CD4-positive, CD25-positive, alpha-beta regulatory T cell (primary cell): ENCODE results near the gene FGD3. TPM values are rescaled to one million over a fixed set of nuclear protein-coding genes. Genes with fewer than 3 reads are reported as not detected.

ENCODE experiments used
- ATAC-seq, 2 donors: fragments of 150-1000 bp; cut with Tn5 transposase; one replicate each; pipeline ENCODE4 v1.10.0; 2021; ENCODE audit warnings: low read depth in 2 of 2, moderate number of reproducible peaks in 2 of 2, moderate library complexity in 1 of 2
- DNase-seq, 3 donors: peaks; one replicate each; pipeline versions ENCODE4 v3.0.0 to v3.0.0-alpha.2; 2012 to 2022; ENCODE audit warnings: mixed read lengths in 1 of 3
- H3K27ac ChIP-seq: one replicate; pipeline ENCODE4 v1.7.0; 2013; ENCODE audit warnings: mild to moderate bottlenecking, low read length; ENCODE audit not compliant: insufficient read depth, poor library complexity, severe bottlenecking
- H3K27me3 ChIP-seq: one replicate; pipeline ENCODE4 v1.7.0; 2013; ENCODE audit warnings: low read length; ENCODE audit not compliant: control insufficient read depth, insufficient read depth
- H3K36me3 ChIP-seq: one replicate; pipeline ENCODE4 v1.7.0; 2013; ENCODE audit warnings: mild to moderate bottlenecking, low read length, moderate library complexity; ENCODE audit not compliant: control insufficient read depth, insufficient read depth
- H3K4me1 ChIP-seq: 2 replicates; pipeline ENCODE4 v1.7.0; 2013; ENCODE audit warnings: mild to moderate bottlenecking, low read length; ENCODE audit not compliant: insufficient read depth, control insufficient read depth, poor library complexity, severe bottlenecking
- H3K4me3 ChIP-seq: one replicate; pipeline ENCODE4 v1.7.0; 2013; ENCODE audit warnings: low read depth, mild to moderate bottlenecking, low read length, moderate library complexity
- H3K9me3 ChIP-seq, 2 experiments: 1 replicate in 1 of 2; 2 replicates in 1 of 2; pipeline ENCODE4 v1.7.0; 2013; ENCODE audit warnings: low read length in 2 of 2, mild to moderate bottlenecking in 1 of 2, moderate library complexity in 1 of 2; ENCODE audit not compliant: control insufficient read depth in 2 of 2
- H3K27ac Mint-ChIP-seq, 3 donors: one replicate each; pipeline ENCODE4 v1.8.0; 2020 to 2022; ENCODE audit warnings: mild to moderate bottlenecking in 3 of 3, mixed read lengths in 3 of 3, moderate library complexity in 2 of 3
- H3K27me3 Mint-ChIP-seq: one replicate; pipeline ENCODE4 v1.8.0; 2022; ENCODE audit warnings: mild to moderate bottlenecking, mixed read lengths
- H3K36me3 Mint-ChIP-seq: one replicate; pipeline ENCODE4 v1.8.0; 2020; ENCODE audit warnings: mixed read lengths
- H3K4me1 Mint-ChIP-seq, 4 donors: one replicate each; pipeline ENCODE4 v1.8.0; 2020 to 2022; ENCODE audit warnings: mixed read lengths in 4 of 4, mild to moderate bottlenecking in 1 of 4
- H3K4me3 Mint-ChIP-seq, 4 donors: one replicate each; pipeline ENCODE4 v1.8.0; 2020 to 2022; ENCODE audit warnings: mild to moderate bottlenecking in 4 of 4, mixed read lengths in 4 of 4, moderate library complexity in 3 of 4
- H3K9me3 Mint-ChIP-seq, 7 donors: one replicate each; pipeline ENCODE4 v1.8.0; 2020 to 2022; ENCODE audit warnings: mixed read lengths in 7 of 7, mild to moderate bottlenecking in 3 of 7, moderate library complexity in 2 of 7
- polyA plus RNA-seq, 4 donors: library from polyadenylated mRNA; unstranded; fragments of 300-500 nt; fragmentation: Illumina TruSeq; gene quantifications; one replicate each; pipeline ENCODE4 v1.2.3, GENCODE V29; 2021
- total RNA-seq: library from RNA; stranded (reverse); gene quantifications from one replicate; pipeline ENCODE4 v1.2.3, GENCODE V29; 2022

The FGD3 gene
- total and polyA plus RNA-seq, 5 donors from 2014 or later = 71.6 to 188 (median 98.1) TPM

- peak overlapping the region; percentile 83 for H3K27ac ChIP-seq
- peak overlapping the region; percentile 34 to 80 (median 71) for H3K4me3 Mint-ChIP-seq
Observed at GRCh38 chr9:93003552-93004407, 56.5 kb downstream of the FGD3 start.

GRCh38 chr9:93004561-93004960, 57.2 kb downstream of the FGD3 start:
- Histone ChIP-seq H3K36me3 (peaks cover 72% of the 10 kb centered on the region), H3K4me3 (no peak overlapping the region), H3K27ac (peak overlapping the region; percentile 83), H3K27me3 (no peaks in the 10 kb centered on the region), H3K4me1 (peaks cover 48% of the 10 kb centered on the region), H3K9me3 (no peaks in the 10 kb centered on the region)
- H3K27me3 Mint-ChIP-seq = no peaks in the 10 kb centered on the region
- ATAC-seq (no peak), DNase-seq (no peak)
- H3K9me3 Mint-ChIP-seq = peaks cover 0 to 4% (median 4%) of the 10 kb centered on the region in 7 donors
- H3K27ac Mint-ChIP-seq = peak overlapping the region; percentile 85 to 94 (median 94)
- peak overlapping the region in 3 of 4 donors; percentile 9 to 81 (median 15) for H3K4me3 Mint-ChIP-seq
- H3K36me3 Mint-ChIP-seq = peaks cover 43% of the 10 kb centered on the region
- peaks cover 28 to 66% (median 43%) of the 10 kb centered on the region in 4 donors for H3K4me1 Mint-ChIP-seq

More at GRCh38 chr9:93003552-93004407, 56.5 kb downstream of the FGD3 start:
- no peaks in the 10 kb centered on the region for H3K27me3 ChIP-seq
- Mint-ChIP-seq H3K36me3 (peaks cover 39% of the 10 kb centered on the region), H3K9me3 (peaks cover 0 to 4% (median 4%) of the 10 kb centered on the region in 7 donors), H3K27ac (peak overlapping the region; percentile 86 to 94 (median 94)), H3K4me1 (peaks cover 28 to 66% (median 45%) of the 10 kb centered on the region in 4 donors), H3K27me3 (no peaks in the 10 kb centered on the region)
- H3K4me3 ChIP-seq = peak overlapping the region; percentile 38
- ATAC-seq (peak; percentile 73 to 76), DNase-seq (peak; percentile 48 to 78 (median 73))
- H3K4me1 ChIP-seq = peaks cover 48% of the 10 kb centered on the region
- H3K9me3 ChIP-seq = no peaks in the 10 kb centered on the region
- peaks cover 66% of the 10 kb centered on the region for H3K36me3 ChIP-seq

- peak overlapping the region; percentile 15 to 94 (median 87) for H3K27ac Mint-ChIP-seq
- no peaks in the 10 kb centered on the region for H3K27me3 Mint-ChIP-seq
- H3K4me1 ChIP-seq = peaks cover 40% of the 10 kb centered on the region
- peaks cover 20 to 58% (median 34%) of the 10 kb centered on the region in 4 donors for H3K4me1 Mint-ChIP-seq
- H3K36me3 Mint-ChIP-seq = peaks cover 34% of the 10 kb centered on the region
- no peak overlapping the region for H3K4me3 Mint-ChIP-seq
- H3K27ac ChIP-seq = peak overlapping the region; percentile 37
- no peaks in the 10 kb centered on the region for H3K27me3 ChIP-seq
- H3K9me3 ChIP-seq = no peaks in the 10 kb centered on the region
- H3K4me3 ChIP-seq = no peak overlapping the region
- H3K36me3 ChIP-seq = peaks cover 79% of the 10 kb centered on the region
- peaks cover 0 to 3% (median 2%) of the 10 kb centered on the region in 7 donors for H3K9me3 Mint-ChIP-seq
- DNase-seq (no peak), ATAC-seq (no peak)
Observed at GRCh38 chr9:93005876-93006275, 58.6 kb downstream of the FGD3 start.

GRCh38 chr9:93007529-93008058, 60.3 kb downstream of the FGD3 start:
- Mint-ChIP-seq H3K4me1 (peaks cover 8 to 41% (median 20%) of the 10 kb centered on the region in 4 donors), H3K27me3 (no peaks in the 10 kb centered on the region), H3K4me3 (no peak overlapping the region), H3K27ac (peak overlapping the region in 1 of 3 donors; percentile 76), H3K9me3 (no peaks in the 10 kb centered on the region), H3K36me3 (peaks cover 30% of the 10 kb centered on the region)
- ATAC-seq (no peak), DNase-seq (no peak)
- no peaks in the 10 kb centered on the region for H3K9me3 ChIP-seq
- no peaks in the 10 kb centered on the region for H3K27me3 ChIP-seq
- no peak overlapping the region for H3K4me3 ChIP-seq
- peaks cover 83% of the 10 kb centered on the region for H3K36me3 ChIP-seq
- no peak overlapping the region for H3K27ac ChIP-seq
- H3K4me1 ChIP-seq = peaks cover 23% of the 10 kb centered on the region

- H3K4me3 ChIP-seq = no peak overlapping the region
- H3K27me3 ChIP-seq = no peaks in the 10 kb centered on the region
- no peak for ATAC-seq
- no peak for DNase-seq
- no peaks in the 10 kb centered on the region for H3K27me3 Mint-ChIP-seq
- H3K4me3 Mint-ChIP-seq = no peak overlapping the region
- H3K36me3 Mint-ChIP-seq = peaks cover 34% of the 10 kb centered on the region
- H3K9me3 Mint-ChIP-seq = no peaks in the 10 kb centered on the region
- peaks cover 15% of the 10 kb centered on the region for H3K4me1 ChIP-seq
- H3K9me3 ChIP-seq = no peaks in the 10 kb centered on the region
- H3K36me3 ChIP-seq = peaks cover 83% of the 10 kb centered on the region
- H3K27ac Mint-ChIP-seq = peak overlapping the region in 2 of 3 donors; percentile 20 to 47
- H3K4me1 Mint-ChIP-seq = peaks cover 7 to 37% (median 16%) of the 10 kb centered on the region in 4 donors
- H3K27ac ChIP-seq = no peak overlapping the region
Observed at GRCh38 chr9:93008457-93008856, 61.1 kb downstream of the FGD3 start.

GRCh38 chr9:93009337-93010015, 62.2 kb downstream of the FGD3 start:
- H3K36me3 Mint-ChIP-seq = peaks cover 32% of the 10 kb centered on the region
- H3K4me1 ChIP-seq = peaks cover 4% of the 10 kb centered on the region
- H3K4me3 ChIP-seq = no peak overlapping the region
- H3K27ac Mint-ChIP-seq = peak overlapping the region in 2 of 3 donors; percentile 82 to 89
- H3K27me3 Mint-ChIP-seq = no peaks in the 10 kb centered on the region
- no peaks in the 10 kb centered on the region for H3K9me3 ChIP-seq
- H3K4me3 Mint-ChIP-seq = no peak overlapping the region
- peaks cover 83% of the 10 kb centered on the region for H3K36me3 ChIP-seq
- H3K4me1 Mint-ChIP-seq = peaks cover 0 to 29% (median 10%) of the 10 kb centered on the region in 4 donors
- no peak for ATAC-seq
- no peaks in the 10 kb centered on the region for H3K9me3 Mint-ChIP-seq
- H3K27ac ChIP-seq = no peak overlapping the region
- H3K27me3 ChIP-seq = no peaks in the 10 kb centered on the region
- DNase-seq = no peak

GRCh38 chr9:93010056-93010455, 62.7 kb downstream of the FGD3 start:
- Mint-ChIP-seq H3K4me3 (no peak overlapping the region), H3K27me3 (no peaks in the 10 kb centered on the region), H3K27ac (peak overlapping the region in 1 of 3 donors; percentile 49), H3K4me1 (peaks cover 0 to 28% (median 10%) of the 10 kb centered on the region in 4 donors), H3K36me3 (peaks cover 31% of the 10 kb centered on the region), H3K9me3 (no peaks in the 10 kb centered on the region)
- Histone ChIP-seq H3K27ac (peak overlapping the region; percentile 47), H3K4me3 (no peak overlapping the region), H3K9me3 (no peaks in the 10 kb centered on the region), H3K27me3 (no peaks in the 10 kb centered on the region), H3K36me3 (peaks cover 81% of the 10 kb centered on the region), H3K4me1 (no peaks in the 10 kb centered on the region)
- no peak for ATAC-seq
- no peak for DNase-seq
